SK-N-SH (cell line): ENCODE measurements around the gene DRC3. TPM values are rescaled to one million over a fixed set of nuclear protein-coding genes. Genes with fewer than 3 reads are reported as not detected.

ENCODE experiments used
- CTCF ChIA-PET: fragments of 300-600, 350-600 bp; formaldehyde crosslinking; extraction: SDS; loops from one replicate; lab custom pipeline; 2021; lab: Yijun Ruan, JAX
- POLR2A ChIA-PET: fragments of 350-600 bp; sonication (Branson Sonifier 250); formaldehyde crosslinking; extraction: SDS; loops from one replicate; lab custom pipeline; 2020; ENCODE audit warnings: antibody characterized with exemption, inconsistent platforms; lab: Yijun Ruan, JAX
- DNase-seq: peaks from one replicate; pipeline ENCODE4 v3.0.0; 2012
- H2AFZ ChIP-seq: fragments of 200-600 bp; sonication (generic); 2 replicates; pipeline ENCODE4 v1.8.1; 2016; ENCODE audit warnings: antibody characterized with exemption, mild to moderate bottlenecking, low read depth
- H3F3A ChIP-seq: fragments of 200-600 bp; sonication (generic); replicated peaks from 2 replicates; pipeline ENCODE3; 2016; ENCODE audit warnings: antibody characterized with exemption, mild to moderate bottlenecking; ENCODE audit not compliant: insufficient read depth
- H3K27ac ChIP-seq, 2 experiments: fragments of 200-500 bp in 1 of 2; fragments of 200-600 bp in 1 of 2; sonication (Bioruptor generic) in 1 of 2; sonication (generic), shearing (Covaris generic) in 1 of 2; 2 replicates each; pipeline versions ENCODE4 v1.5.1 to v1.6.1; 2014 to 2016; ENCODE audit warnings: low read depth in 2 of 2, inconsistent platforms in 1 of 2, low read length in 1 of 2, mild to moderate bottlenecking in 1 of 2, mixed read lengths in 1 of 2
- H3K27me3 ChIP-seq: fragments of 200-600 bp; sonication (generic), shearing (Covaris generic); 2 replicates; pipeline ENCODE4 v1.6.1; 2016; ENCODE audit warnings: mixed run types; ENCODE audit not compliant: insufficient read depth
- H3K36me3 ChIP-seq, 2 experiments: fragments of 200-500 bp in 1 of 2; fragments of 200-600 bp in 1 of 2; sonication (Bioruptor generic) in 1 of 2; sonication (generic) in 1 of 2; replicated peaks in 1 of 2; 2 replicates each; pipeline versions ENCODE3 to v1.5.1; 2014 to 2016; ENCODE audit warnings: low read length in 1 of 2, mild to moderate bottlenecking in 1 of 2; ENCODE audit not compliant: insufficient read depth in 2 of 2, control insufficient read depth in 1 of 2
- H3K4me1 ChIP-seq, 2 experiments: fragments of 200-500 bp in 1 of 2; fragments of 200-600 bp in 1 of 2; sonication (Bioruptor generic) in 1 of 2; sonication (generic), shearing (Covaris generic) in 1 of 2; 2 replicates each; pipeline versions ENCODE4 v1.5.1 to v1.6.1; 2014 to 2016; ENCODE audit warnings: low read depth in 1 of 2, low read length in 1 of 2, mixed run types in 1 of 2; ENCODE audit not compliant: insufficient read depth in 2 of 2, control insufficient read depth in 1 of 2
- H3K4me2 ChIP-seq: fragments of 200-600 bp; sonication (generic), shearing (Covaris generic); 2 replicates; pipeline ENCODE4 v1.6.1; 2017; ENCODE audit warnings: mixed run types
- H3K4me3 ChIP-seq, 2 experiments: fragments of 200-500 bp in 1 of 2; fragments of 200-600 bp in 1 of 2; sonication (Bioruptor generic) in 1 of 2; sonication (generic), shearing (Covaris generic) in 1 of 2; 2 replicates each; pipeline versions ENCODE4 v1.5.1 to v1.8.1; 2014 to 2016; ENCODE audit warnings: low read depth in 2 of 2, inconsistent platforms in 1 of 2, low read length in 1 of 2, mild to moderate bottlenecking in 1 of 2, mixed read lengths in 1 of 2, moderate library complexity in 1 of 2
- H3K79me2 ChIP-seq: fragments of 200-600 bp; sonication (generic); 2 replicates; pipeline ENCODE4 v1.8.1; 2017; ENCODE audit warnings: mild to moderate bottlenecking; ENCODE audit not compliant: insufficient read depth
- H3K9ac ChIP-seq: fragments of 200-600 bp; sonication (generic); 2 replicates; pipeline ENCODE4 v1.6.1; 2017; ENCODE audit warnings: mixed run types
- H3K9me2 ChIP-seq: fragments of 200-600 bp; sonication (generic); 2 replicates; pipeline ENCODE4 v1.6.1; 2017; ENCODE audit warnings: mixed run types
- H3K9me3 ChIP-seq: fragments of 200-600 bp; sonication (generic); 2 replicates; pipeline ENCODE4 v1.6.1; 2017; ENCODE audit warnings: mixed run types, mild to moderate bottlenecking, moderate library complexity
- H4K20me1 ChIP-seq: fragments of 200-600 bp; sonication (generic); 2 replicates; pipeline ENCODE4 v1.6.1; 2017; ENCODE audit warnings: mild to moderate bottlenecking, mixed run types; ENCODE audit not compliant: insufficient read depth
- FOSL2 ChIP-seq: IDR thresholded peaks from 2 replicates; pipeline ENCODE4 v1.4.0; 2012; ENCODE audit warnings: low read depth, mild to moderate bottlenecking, moderate library complexity, borderline replicate concordance
- FOXJ3 ChIP-seq: sonication (generic); formaldehyde crosslinking; IDR thresholded peaks from 2 replicates; pipeline ENCODE4 v1.5.1; 2020; ENCODE audit warnings: mild to moderate bottlenecking, missing genetic modification reagents
- GABPA ChIP-seq: IDR thresholded peaks from 2 replicates; pipeline ENCODE4 v1.4.0; 2012; ENCODE audit warnings: low read depth, mild to moderate bottlenecking
- GATA2 ChIP-seq: sonication (generic); formaldehyde crosslinking; IDR thresholded peaks from 2 replicates; pipeline ENCODE4 v1.5.0; 2020; ENCODE audit warnings: mild to moderate bottlenecking, missing genetic modification reagents
- JUND ChIP-seq: IDR thresholded peaks from 2 replicates; pipeline ENCODE4 v1.4.0; 2012
- NRF1 ChIP-seq: IDR thresholded peaks from 2 replicates; pipeline ENCODE4 v1.6.1; 2012; ENCODE audit warnings: low read depth, mild to moderate bottlenecking, low read length
- POLR2AphosphoS5 ChIP-seq: IDR thresholded peaks from 2 replicates; pipeline ENCODE4 v1.6.1; 2012; ENCODE audit warnings: low read depth, low read length
- RFX5 ChIP-seq: IDR thresholded peaks from 2 replicates; pipeline ENCODE4 v1.6.1; 2012; ENCODE audit warnings: mild to moderate bottlenecking, improper control_type of control experiment, low read length
- RXRA ChIP-seq: IDR thresholded peaks from 2 replicates; pipeline ENCODE4 v1.4.0; 2012; ENCODE audit warnings: low read depth, mild to moderate bottlenecking, borderline replicate concordance
- SIN3A ChIP-seq: IDR thresholded peaks from 2 replicates; pipeline ENCODE4 v1.6.1; 2012; ENCODE audit warnings: low read depth, mild to moderate bottlenecking, low read length, moderate library complexity, borderline replicate concordance
- TCF12 ChIP-seq: IDR thresholded peaks from 2 replicates; pipeline ENCODE4 v1.4.0; 2012
- TEAD4 ChIP-seq: IDR thresholded peaks from 2 replicates; pipeline ENCODE4 v1.4.0; 2012; ENCODE audit warnings: mild to moderate bottlenecking, borderline replicate concordance; ENCODE audit not compliant: insufficient read depth
- YY1 ChIP-seq: IDR thresholded peaks from 2 replicates; pipeline ENCODE4 v1.4.0; 2012; ENCODE audit warnings: low read depth, mild to moderate bottlenecking
- WGBS: methylation state at CpG from one replicate; pipeline ENCODE4 v1.1.6; 2017; ENCODE audit warnings: low lambda C conversion rate; 5-methylcytosine and 5-hydroxymethylcytosine counted together
- polyA plus RNA-seq, 3 experiments: library from polyadenylated mRNA; depleted of rRNA; stranded (reverse); fragments of >200 nt; gene quantifications; 2 replicates each; pipeline ENCODE4 v1.2.3, GENCODE V29; 2012
- TF ChIP-seq, protein P1 (sequence below): IDR thresholded peaks from 2 replicates; pipeline ENCODE4 v1.4.0; 2012; ENCODE audit warnings: low read depth, borderline replicate concordance
- TF ChIP-seq, protein P2 (sequence below): fragments of 150-350 bp; IDR thresholded peaks from 2 replicates; pipeline ENCODE4 v1.6.1; 2017; ENCODE audit warnings: antibody characterized with exemption, low read length, low read depth, borderline replicate concordance
- TF ChIP-seq, protein P3 (sequence below): IDR thresholded peaks from 2 replicates; pipeline ENCODE4 v1.6.1; 2012; ENCODE audit warnings: mild to moderate bottlenecking, low read depth, low read length, moderate library complexity
- TF ChIP-seq, protein P4 (sequence below): IDR thresholded peaks from 2 replicates; pipeline ENCODE4; 2012
- TF ChIP-seq, protein P5 (sequence below): fragments of 200-600 bp; sonication (generic); IDR thresholded peaks from 2 replicates; pipeline ENCODE4 v1.6.1; 2017; ENCODE audit warnings: antibody characterized with exemption, mild to moderate bottlenecking, moderate library complexity

The DRC3 gene
- polyA plus RNA-seq, 1 of the 3 experiments (the other 2 are of a cell fraction): 3.6 TPM

DNA sequence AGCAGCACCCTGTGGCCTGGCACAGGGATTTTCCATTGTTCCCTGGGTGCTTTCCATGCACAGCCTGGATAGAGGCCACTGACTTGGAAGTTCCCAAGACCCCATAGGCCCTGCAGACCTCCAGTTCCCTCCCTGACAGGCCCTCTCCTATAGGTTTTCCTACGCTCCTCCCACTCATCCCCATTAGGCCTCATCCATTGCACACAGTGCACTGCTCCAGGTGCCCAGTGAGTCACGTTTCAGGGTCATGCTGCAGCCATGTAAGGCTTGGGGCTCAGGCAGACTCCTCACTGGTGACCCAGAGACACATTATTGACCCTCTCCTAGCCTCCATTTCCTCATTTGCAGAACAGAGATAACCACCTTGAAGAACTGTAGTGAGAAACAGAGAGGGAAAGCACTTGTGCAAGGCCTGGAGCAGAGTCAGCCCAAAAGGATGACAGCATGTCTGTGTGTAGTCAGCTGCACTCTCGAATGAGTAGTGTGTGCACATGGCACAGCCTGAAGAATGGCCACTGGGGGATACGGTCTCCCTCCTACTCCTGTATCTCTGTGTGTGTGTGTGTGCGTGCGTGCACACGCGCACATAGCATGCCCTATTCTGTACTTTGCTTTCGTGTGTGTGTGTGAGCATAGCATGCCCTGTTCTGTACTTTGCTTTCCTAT is 26.8 kb downstream of the DRC3 start:
- H4K20me1 ChIP-seq: no peaks in the 10 kb centered on the region
- no peak overlapping the region for H3K9ac ChIP-seq
- H3K27me3 ChIP-seq: no peaks in the 10 kb centered on the region
- TF ChIP-seq JUND (no peak), GATA2 (CRISPR knock-in tag) (no peak), SIN3A (no peak), FOSL2 (no peak), POLR2AphosphoS5 (no peak), GABPA (no peak), YY1 (no peak)
- TF ChIP-seq, protein P1, sequence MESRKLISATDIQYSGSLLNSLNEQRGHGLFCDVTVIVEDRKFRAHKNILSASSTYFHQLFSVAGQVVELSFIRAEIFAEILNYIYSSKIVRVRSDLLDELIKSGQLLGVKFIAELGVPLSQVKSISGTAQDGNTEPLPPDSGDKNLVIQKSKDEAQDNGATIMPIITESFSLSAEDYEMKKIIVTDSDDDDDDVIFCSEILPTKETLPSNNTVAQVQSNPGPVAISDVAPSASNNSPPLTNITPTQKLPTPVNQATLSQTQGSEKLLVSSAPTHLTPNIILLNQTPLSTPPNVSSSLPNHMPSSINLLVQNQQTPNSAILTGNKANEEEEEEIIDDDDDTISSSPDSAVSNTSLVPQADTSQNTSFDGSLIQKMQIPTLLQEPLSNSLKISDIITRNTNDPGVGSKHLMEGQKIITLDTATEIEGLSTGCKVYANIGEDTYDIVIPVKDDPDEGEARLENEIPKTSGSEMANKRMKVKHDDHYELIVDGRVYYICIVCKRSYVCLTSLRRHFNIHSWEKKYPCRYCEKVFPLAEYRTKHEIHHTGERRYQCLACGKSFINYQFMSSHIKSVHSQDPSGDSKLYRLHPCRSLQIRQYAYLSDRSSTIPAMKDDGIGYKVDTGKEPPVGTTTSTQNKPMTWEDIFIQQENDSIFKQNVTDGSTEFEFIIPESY: no peak
- H3F3A ChIP-seq: no peaks in the 10 kb centered on the region
- no peaks in the 10 kb centered on the region for H3K9me2 ChIP-seq
- POLR2A ChIA-PET: no interaction called here
- CTCF ChIA-PET: interaction anchor here (1.0 to 1.5 kb wide), 3 partner anchors 10 to 109 kb away, joined by 3 read pairs; no protein-coding TSS in a partner anchor
- no peaks in the 10 kb centered on the region for H3K79me2 ChIP-seq
- WGBS: 88% methylated on average over 9 of the region's 9 CpGs
- no peak overlapping the region for H3K27ac ChIP-seq
- peaks cover 0 to 17% of the 10 kb centered on the region in 2 experiments; a peak in 1 of 4 replicates for H3K4me1 ChIP-seq
- no peaks in the 10 kb centered on the region for H3K9me3 ChIP-seq
- H3K4me2 ChIP-seq: no peak overlapping the region
- no peak overlapping the region for H3K4me3 ChIP-seq
- no peaks in the 10 kb centered on the region for H3K36me3 ChIP-seq
- no peak for DNase-seq
- H2AFZ ChIP-seq: no peak overlapping the region

DNA sequence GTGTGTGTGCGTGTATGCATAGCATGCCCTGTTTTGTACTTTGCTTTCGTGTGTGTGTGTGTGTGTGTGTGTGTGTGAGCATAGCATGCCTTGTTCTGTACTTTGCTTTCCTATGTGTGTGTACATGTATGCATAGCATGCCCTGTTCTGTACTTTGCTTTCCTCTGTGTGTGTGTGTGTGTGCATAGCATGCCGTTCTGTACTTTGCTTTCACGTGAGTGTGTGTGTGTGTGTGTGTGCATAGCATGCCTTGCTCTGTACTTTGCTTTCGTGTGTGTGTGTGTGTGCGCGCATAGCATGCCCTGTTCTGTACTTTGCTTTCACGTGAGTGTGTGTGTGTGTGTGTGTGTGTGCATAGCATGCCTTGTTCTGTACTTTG is 27.4 kb downstream of the DRC3 start:
- H3F3A ChIP-seq: no peaks in the 10 kb centered on the region
- no peaks in the 10 kb centered on the region for H3K36me3 ChIP-seq
- H3K9ac ChIP-seq: no peak overlapping the region
- POLR2A ChIA-PET: no interaction called here
- no peaks in the 10 kb centered on the region for H3K79me2 ChIP-seq
- no peaks in the 10 kb centered on the region for H3K9me2 ChIP-seq
- no peaks in the 10 kb centered on the region for H3K27me3 ChIP-seq
- WGBS: 92% methylated on average over 8 of the region's 8 CpGs
- no peak for DNase-seq
- no peak overlapping the region for H3K4me3 ChIP-seq
- H3K4me2 ChIP-seq: no peak overlapping the region
- H3K27ac ChIP-seq: no peak overlapping the region
- H3K4me1 ChIP-seq: peaks cover 0 to 13% of the 10 kb centered on the region in 2 experiments; a peak in 1 of 4 replicates
- CTCF ChIA-PET: interaction anchor here (1.0 kb wide), 1 partner anchor 109 kb away, joined by 3 read pairs; no protein-coding TSS in a partner anchor
- H3K9me3 ChIP-seq: no peaks in the 10 kb centered on the region
- no peak overlapping the region for H2AFZ ChIP-seq
- H4K20me1 ChIP-seq: no peaks in the 10 kb centered on the region
- TF ChIP-seq NRF1 (no peak), RXRA (no peak), FOXJ3 (CRISPR knock-in tag) (no peak), GATA2 (CRISPR knock-in tag) (no peak), TEAD4 (no peak), POLR2AphosphoS5 (no peak), RFX5 (no peak), YY1 (no peak), TCF12 (no peak)
- TF ChIP-seq, protein P2, sequence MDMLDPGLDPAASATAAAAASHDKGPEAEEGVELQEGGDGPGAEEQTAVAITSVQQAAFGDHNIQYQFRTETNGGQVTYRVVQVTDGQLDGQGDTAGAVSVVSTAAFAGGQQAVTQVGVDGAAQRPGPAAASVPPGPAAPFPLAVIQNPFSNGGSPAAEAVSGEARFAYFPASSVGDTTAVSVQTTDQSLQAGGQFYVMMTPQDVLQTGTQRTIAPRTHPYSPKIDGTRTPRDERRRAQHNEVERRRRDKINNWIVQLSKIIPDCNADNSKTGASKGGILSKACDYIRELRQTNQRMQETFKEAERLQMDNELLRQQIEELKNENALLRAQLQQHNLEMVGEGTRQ: no peak
- TF ChIP-seq, protein P3, sequence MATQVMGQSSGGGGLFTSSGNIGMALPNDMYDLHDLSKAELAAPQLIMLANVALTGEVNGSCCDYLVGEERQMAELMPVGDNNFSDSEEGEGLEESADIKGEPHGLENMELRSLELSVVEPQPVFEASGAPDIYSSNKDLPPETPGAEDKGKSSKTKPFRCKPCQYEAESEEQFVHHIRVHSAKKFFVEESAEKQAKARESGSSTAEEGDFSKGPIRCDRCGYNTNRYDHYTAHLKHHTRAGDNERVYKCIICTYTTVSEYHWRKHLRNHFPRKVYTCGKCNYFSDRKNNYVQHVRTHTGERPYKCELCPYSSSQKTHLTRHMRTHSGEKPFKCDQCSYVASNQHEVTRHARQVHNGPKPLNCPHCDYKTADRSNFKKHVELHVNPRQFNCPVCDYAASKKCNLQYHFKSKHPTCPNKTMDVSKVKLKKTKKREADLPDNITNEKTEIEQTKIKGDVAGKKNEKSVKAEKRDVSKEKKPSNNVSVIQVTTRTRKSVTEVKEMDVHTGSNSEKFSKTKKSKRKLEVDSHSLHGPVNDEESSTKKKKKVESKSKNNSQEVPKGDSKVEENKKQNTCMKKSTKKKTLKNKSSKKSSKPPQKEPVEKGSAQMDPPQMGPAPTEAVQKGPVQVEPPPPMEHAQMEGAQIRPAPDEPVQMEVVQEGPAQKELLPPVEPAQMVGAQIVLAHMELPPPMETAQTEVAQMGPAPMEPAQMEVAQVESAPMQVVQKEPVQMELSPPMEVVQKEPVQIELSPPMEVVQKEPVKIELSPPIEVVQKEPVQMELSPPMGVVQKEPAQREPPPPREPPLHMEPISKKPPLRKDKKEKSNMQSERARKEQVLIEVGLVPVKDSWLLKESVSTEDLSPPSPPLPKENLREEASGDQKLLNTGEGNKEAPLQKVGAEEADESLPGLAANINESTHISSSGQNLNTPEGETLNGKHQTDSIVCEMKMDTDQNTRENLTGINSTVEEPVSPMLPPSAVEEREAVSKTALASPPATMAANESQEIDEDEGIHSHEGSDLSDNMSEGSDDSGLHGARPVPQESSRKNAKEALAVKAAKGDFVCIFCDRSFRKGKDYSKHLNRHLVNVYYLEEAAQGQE: no peak
- TF ChIP-seq, protein P4, sequence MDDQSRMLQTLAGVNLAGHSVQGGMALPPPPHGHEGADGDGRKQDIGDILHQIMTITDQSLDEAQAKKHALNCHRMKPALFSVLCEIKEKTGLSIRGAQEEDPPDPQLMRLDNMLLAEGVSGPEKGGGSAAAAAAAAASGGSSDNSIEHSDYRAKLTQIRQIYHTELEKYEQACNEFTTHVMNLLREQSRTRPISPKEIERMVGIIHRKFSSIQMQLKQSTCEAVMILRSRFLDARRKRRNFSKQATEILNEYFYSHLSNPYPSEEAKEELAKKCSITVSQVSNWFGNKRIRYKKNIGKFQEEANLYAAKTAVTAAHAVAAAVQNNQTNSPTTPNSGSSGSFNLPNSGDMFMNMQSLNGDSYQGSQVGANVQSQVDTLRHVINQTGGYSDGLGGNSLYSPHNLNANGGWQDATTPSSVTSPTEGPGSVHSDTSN: no peak
- TF ChIP-seq, protein P5, sequence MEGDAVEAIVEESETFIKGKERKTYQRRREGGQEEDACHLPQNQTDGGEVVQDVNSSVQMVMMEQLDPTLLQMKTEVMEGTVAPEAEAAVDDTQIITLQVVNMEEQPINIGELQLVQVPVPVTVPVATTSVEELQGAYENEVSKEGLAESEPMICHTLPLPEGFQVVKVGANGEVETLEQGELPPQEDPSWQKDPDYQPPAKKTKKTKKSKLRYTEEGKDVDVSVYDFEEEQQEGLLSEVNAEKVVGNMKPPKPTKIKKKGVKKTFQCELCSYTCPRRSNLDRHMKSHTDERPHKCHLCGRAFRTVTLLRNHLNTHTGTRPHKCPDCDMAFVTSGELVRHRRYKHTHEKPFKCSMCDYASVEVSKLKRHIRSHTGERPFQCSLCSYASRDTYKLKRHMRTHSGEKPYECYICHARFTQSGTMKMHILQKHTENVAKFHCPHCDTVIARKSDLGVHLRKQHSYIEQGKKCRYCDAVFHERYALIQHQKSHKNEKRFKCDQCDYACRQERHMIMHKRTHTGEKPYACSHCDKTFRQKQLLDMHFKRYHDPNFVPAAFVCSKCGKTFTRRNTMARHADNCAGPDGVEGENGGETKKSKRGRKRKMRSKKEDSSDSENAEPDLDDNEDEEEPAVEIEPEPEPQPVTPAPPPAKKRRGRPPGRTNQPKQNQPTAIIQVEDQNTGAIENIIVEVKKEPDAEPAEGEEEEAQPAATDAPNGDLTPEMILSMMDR: no peak
